ENCODE data around the gene NR3C2.

DNA sequence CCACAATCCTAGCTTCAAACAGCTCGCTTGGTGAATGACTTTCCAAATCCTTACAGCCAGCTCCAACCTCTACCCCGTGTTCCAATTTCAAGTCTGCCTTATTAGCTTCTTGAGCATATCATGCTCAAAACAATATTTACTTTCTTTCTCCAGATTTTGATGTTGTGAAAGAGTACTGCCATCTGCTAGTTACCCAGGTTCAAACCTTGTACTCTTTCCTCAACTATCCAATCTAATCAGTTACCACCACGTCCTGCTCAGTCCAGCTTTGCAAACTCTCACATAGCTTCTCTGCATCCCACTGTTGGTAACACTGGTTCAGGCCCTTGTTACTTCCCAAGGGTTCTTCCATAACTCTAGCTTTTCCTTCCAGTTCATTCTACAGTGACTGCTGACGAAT lies 179.1 kb downstream of the NR3C2 start:
- TF ChIP-seq, protein P1, sequence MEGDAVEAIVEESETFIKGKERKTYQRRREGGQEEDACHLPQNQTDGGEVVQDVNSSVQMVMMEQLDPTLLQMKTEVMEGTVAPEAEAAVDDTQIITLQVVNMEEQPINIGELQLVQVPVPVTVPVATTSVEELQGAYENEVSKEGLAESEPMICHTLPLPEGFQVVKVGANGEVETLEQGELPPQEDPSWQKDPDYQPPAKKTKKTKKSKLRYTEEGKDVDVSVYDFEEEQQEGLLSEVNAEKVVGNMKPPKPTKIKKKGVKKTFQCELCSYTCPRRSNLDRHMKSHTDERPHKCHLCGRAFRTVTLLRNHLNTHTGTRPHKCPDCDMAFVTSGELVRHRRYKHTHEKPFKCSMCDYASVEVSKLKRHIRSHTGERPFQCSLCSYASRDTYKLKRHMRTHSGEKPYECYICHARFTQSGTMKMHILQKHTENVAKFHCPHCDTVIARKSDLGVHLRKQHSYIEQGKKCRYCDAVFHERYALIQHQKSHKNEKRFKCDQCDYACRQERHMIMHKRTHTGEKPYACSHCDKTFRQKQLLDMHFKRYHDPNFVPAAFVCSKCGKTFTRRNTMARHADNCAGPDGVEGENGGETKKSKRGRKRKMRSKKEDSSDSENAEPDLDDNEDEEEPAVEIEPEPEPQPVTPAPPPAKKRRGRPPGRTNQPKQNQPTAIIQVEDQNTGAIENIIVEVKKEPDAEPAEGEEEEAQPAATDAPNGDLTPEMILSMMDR (IDR thresholded peaks at IDR 0.05; ENCODE audit: poor library complexity, severe bottlenecking): no peak
- no peak for TF ChIP-seq EZH2 (IDR thresholded peaks at IDR 0.05; ENCODE audit: borderline replicate concordance, insufficient read depth, low read length, poor library complexity, severe bottlenecking)
- TF ChIP-seq RAD21 (conservative IDR thresholded peaks at IDR 0.05): no peak
- TF ChIP-seq POLR2AphosphoS5 (IDR thresholded peaks at IDR 0.05): no peak
- TF ChIP-seq EP300 (conservative IDR thresholded peaks at IDR 0.05; ENCODE audit: poor library complexity, severe bottlenecking): no peak
- TF ChIP-seq, protein P2, sequence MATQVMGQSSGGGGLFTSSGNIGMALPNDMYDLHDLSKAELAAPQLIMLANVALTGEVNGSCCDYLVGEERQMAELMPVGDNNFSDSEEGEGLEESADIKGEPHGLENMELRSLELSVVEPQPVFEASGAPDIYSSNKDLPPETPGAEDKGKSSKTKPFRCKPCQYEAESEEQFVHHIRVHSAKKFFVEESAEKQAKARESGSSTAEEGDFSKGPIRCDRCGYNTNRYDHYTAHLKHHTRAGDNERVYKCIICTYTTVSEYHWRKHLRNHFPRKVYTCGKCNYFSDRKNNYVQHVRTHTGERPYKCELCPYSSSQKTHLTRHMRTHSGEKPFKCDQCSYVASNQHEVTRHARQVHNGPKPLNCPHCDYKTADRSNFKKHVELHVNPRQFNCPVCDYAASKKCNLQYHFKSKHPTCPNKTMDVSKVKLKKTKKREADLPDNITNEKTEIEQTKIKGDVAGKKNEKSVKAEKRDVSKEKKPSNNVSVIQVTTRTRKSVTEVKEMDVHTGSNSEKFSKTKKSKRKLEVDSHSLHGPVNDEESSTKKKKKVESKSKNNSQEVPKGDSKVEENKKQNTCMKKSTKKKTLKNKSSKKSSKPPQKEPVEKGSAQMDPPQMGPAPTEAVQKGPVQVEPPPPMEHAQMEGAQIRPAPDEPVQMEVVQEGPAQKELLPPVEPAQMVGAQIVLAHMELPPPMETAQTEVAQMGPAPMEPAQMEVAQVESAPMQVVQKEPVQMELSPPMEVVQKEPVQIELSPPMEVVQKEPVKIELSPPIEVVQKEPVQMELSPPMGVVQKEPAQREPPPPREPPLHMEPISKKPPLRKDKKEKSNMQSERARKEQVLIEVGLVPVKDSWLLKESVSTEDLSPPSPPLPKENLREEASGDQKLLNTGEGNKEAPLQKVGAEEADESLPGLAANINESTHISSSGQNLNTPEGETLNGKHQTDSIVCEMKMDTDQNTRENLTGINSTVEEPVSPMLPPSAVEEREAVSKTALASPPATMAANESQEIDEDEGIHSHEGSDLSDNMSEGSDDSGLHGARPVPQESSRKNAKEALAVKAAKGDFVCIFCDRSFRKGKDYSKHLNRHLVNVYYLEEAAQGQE (IDR thresholded peaks at IDR 0.05; ENCODE audit: borderline replicate concordance): no peak
- no peak for TF ChIP-seq SMC3 (conservative IDR thresholded peaks at IDR 0.05; ENCODE audit: poor library complexity)

Data from neural cell (in vitro differentiated cells).